ENCODE results near the gene SLC25A46. TPM values are rescaled to one million over a fixed set of nuclear protein-coding genes. Genes with fewer than 3 reads are reported as not detected.

Gene SLC25A46
- total and polyA plus RNA-seq, 9 of the 15 experiments (the other 6 are each of a cell fraction or from before 2014, with no cell fraction given): 7.8 to 47.3 (median 31.8) TPM

DNA sequence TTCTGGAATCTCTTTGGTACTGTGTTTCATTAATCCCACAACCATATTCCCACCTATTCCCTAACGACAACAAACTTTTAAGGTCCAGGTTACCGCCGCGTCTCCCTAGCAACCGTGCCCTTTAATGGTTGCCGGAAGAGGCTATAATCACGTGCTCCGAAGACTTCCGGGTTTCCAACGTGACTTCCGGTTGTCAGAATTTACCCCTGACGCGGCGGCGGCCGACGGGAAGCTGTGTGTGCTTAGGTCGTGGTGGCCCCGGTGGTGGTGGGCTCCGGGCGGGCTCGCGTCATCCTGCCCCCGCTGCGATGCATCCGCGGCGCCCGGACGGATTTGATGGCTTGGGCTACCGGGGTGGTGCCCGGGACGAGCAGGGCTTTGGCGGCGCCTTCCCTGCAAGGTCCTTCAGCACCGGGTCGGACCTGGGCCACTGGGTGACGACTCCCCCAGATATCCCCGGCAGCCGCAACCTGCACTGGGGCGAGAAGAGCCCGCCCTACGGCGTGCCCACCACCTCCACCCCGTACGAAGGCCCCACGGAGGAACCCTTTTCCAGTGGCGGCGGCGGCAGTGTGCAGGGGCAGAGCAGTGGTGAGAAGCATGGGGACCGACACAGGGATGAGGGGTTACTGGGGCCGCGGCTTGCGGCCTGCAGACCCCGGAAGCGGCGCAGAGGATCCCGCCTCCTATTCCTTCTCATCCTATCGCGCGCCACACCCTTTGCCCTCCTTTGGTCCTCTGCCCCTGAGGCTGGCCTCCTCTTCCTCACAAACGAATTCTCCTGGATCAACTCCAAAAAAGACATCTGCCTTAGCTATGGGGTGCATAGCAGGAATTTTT is at the start of gene SLC25A46 (continued):
- TF ChIP-seq ZMIZ1 (IDR thresholded peaks at IDR 0.05; ENCODE audit: low read depth in 2 of 2, low read length in 2 of 2): peak in 1 of 2 experiments; percentile 15; a peak in 1 of 4 replicates
- TF ChIP-seq ZNF584 (CRISPR knock-in tag; IDR thresholded peaks at IDR 0.05; ENCODE audit: low read depth): no peak
- no peak for TF ChIP-seq ZNF507 (tag; conservative IDR thresholded peaks at IDR 0.05)
- TF ChIP-seq ELF1 (tag; IDR thresholded peaks at IDR 0.05): peak; percentile 98
- no peak for TF ChIP-seq CAMTA2 (CRISPR knock-in tag; conservative IDR thresholded peaks at IDR 0.05)
- TF ChIP-seq ZBTB7A (IDR thresholded peaks at IDR 0.05; ENCODE audit: borderline replicate concordance, control insufficient read depth, low read depth, low read length): peak; percentile 56; the same call in 1 of the 2 replicates
- TF ChIP-seq, protein P1, sequence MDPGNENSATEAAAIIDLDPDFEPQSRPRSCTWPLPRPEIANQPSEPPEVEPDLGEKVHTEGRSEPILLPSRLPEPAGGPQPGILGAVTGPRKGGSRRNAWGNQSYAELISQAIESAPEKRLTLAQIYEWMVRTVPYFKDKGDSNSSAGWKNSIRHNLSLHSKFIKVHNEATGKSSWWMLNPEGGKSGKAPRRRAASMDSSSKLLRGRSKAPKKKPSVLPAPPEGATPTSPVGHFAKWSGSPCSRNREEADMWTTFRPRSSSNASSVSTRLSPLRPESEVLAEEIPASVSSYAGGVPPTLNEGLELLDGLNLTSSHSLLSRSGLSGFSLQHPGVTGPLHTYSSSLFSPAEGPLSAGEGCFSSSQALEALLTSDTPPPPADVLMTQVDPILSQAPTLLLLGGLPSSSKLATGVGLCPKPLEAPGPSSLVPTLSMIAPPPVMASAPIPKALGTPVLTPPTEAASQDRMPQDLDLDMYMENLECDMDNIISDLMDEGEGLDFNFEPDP (CRISPR knock-in tag; IDR thresholded peaks at IDR 0.05): no peak
- TF ChIP-seq, protein P2, sequence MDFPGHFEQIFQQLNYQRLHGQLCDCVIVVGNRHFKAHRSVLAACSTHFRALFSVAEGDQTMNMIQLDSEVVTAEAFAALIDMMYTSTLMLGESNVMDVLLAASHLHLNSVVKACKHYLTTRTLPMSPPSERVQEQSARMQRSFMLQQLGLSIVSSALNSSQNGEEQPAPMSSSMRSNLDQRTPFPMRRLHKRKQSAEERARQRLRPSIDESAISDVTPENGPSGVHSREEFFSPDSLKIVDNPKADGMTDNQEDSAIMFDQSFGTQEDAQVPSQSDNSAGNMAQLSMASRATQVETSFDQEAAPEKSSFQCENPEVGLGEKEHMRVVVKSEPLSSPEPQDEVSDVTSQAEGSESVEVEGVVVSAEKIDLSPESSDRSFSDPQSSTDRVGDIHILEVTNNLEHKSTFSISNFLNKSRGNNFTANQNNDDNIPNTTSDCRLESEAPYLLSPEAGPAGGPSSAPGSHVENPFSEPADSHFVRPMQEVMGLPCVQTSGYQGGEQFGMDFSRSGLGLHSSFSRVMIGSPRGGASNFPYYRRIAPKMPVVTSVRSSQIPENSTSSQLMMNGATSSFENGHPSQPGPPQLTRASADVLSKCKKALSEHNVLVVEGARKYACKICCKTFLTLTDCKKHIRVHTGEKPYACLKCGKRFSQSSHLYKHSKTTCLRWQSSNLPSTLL (IDR thresholded peaks at IDR 0.05): no peak
- TF ChIP-seq CBX2 (IDR thresholded peaks at IDR 0.05; ENCODE audit: insufficient read depth, low read length, poor library complexity, severe bottlenecking): no peak
- 0 out of 2 replicates have a peak, but pooled peaks have one; percentile 14 for TF ChIP-seq SPI1 (IDR thresholded peaks at IDR 0.05; ENCODE audit: borderline replicate concordance, low read depth, low read length)
- no peak for TF ChIP-seq E2F3 (CRISPR knock-in tag; IDR thresholded peaks at IDR 0.05)
- TF ChIP-seq RUNX1 (IDR thresholded peaks at IDR 0.05; ENCODE audit: low read depth): no peak
- no peak for TF ChIP-seq SMAD3 (CRISPR knock-in tag; conservative IDR thresholded peaks at IDR 0.05)
- TF ChIP-seq KHSRP (IDR thresholded peaks at IDR 0.05): no peak
- peak; percentile 89 for TF ChIP-seq RBBP5 (IDR thresholded peaks at IDR 0.05; ENCODE audit: borderline replicate concordance, insufficient read depth, low read length, poor library complexity, severe bottlenecking)
- no peak for TF ChIP-seq ZNF174 (CRISPR knock-in tag; IDR thresholded peaks at IDR 0.05)
- TF ChIP-seq TCF15 (CRISPR knock-in tag; IDR thresholded peaks at IDR 0.05): no peak
- no peak for TF ChIP-seq MED1 (CRISPR knock-in tag; IDR thresholded peaks at IDR 0.05; ENCODE audit: borderline replicate concordance)
- no peak for TF ChIP-seq KAT2B (IDR thresholded peaks at IDR 0.05; ENCODE audit: low read depth, low read length)
- 0 out of 2 replicates have a peak, but pooled peaks have one; percentile 51 for TF ChIP-seq ATF7 (IDR thresholded peaks at IDR 0.05)

Data from K562 (cell line).